Measurements from ENCODE around the gene FAM228A.

The FAM228A gene

DNA sequence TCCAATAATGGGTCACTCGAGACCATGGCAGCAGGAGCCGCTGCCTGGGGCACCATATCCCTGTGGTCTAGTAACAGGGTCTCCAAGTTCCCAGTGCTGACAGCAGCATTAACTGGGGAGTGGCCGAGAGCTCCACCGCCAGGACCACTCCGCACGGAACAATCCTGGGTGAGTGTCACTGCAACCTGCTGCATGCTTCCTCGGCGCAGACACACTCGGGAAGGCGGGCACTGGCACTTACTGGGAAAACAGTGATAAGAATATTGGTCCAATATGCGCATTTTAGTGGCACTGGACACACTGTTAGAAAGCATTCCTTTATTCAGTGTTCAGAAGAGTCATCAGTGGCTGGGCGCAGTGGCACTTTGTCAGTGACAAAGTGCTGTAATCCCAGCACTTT lies 29.7 kb downstream of the FAM228A start:
- Histone ChIP-seq H3K4me1 (no peaks in the 10 kb centered on the region), H3K9me3 (no peaks in the 10 kb centered on the region), H3K27me3 (no peaks in the 10 kb centered on the region), H3K4me3 (ENCODE audit: low read depth, low read length) (no peak overlapping the region), H3K36me3 (no peaks in the 10 kb centered on the region)
- DNase-seq: no peak
- TF ChIP-seq, protein P1, sequence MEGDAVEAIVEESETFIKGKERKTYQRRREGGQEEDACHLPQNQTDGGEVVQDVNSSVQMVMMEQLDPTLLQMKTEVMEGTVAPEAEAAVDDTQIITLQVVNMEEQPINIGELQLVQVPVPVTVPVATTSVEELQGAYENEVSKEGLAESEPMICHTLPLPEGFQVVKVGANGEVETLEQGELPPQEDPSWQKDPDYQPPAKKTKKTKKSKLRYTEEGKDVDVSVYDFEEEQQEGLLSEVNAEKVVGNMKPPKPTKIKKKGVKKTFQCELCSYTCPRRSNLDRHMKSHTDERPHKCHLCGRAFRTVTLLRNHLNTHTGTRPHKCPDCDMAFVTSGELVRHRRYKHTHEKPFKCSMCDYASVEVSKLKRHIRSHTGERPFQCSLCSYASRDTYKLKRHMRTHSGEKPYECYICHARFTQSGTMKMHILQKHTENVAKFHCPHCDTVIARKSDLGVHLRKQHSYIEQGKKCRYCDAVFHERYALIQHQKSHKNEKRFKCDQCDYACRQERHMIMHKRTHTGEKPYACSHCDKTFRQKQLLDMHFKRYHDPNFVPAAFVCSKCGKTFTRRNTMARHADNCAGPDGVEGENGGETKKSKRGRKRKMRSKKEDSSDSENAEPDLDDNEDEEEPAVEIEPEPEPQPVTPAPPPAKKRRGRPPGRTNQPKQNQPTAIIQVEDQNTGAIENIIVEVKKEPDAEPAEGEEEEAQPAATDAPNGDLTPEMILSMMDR (IDR thresholded peaks at IDR 0.05; ENCODE audit: low read depth, low read length): no peak

DNA sequence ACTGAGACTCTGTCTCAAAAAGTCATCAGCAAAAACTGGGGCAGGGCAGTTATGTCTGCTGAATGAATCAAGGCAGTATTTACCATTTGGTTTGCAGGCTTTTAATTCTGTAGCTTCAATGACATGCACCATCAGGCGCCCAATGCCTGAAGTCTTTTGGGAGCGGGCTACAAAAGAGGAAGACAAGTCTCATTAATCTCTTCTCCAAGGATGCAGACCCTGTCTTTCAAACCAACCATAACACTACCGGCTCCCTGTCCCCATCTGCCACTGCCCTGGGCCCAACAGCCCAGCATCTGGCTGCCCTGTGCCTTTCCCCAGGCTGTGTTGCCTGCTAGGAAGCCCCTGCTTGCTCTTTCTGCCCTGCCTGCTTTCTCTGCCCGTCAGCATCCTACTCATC lies 30.3 kb downstream of the FAM228A start:
- H3K27me3 ChIP-seq: no peaks in the 10 kb centered on the region
- TF ChIP-seq, protein P1 (IDR thresholded peaks at IDR 0.05; ENCODE audit: low read depth, low read length): no peak
- no peak for DNase-seq
- H3K4me1 ChIP-seq: no peaks in the 10 kb centered on the region
- H3K9me3 ChIP-seq: no peaks in the 10 kb centered on the region
- H3K36me3 ChIP-seq: no peaks in the 10 kb centered on the region
- no peak overlapping the region for H3K4me3 ChIP-seq (ENCODE audit: low read depth, low read length)

DNA sequence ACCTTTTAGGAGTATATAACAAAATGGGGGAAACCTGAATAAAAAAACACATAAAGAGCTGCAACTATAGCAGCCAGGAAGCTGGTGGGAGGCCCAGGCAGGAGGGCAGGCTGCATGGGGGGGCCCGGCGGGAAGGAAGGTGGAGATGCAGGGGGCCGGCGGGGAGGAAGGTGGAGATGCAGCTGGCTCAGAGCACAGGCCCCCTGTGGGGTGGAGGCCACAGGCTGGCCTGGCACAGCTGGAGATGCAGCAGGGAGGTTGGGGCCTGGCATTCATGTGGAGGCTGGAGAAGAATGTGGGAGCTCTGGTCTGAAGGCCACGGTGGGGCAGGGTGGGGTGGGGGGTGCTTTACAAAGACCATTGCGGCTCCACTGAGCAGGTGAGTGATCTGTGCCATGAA lies 31.4 kb downstream of the FAM228A start:
- Histone ChIP-seq H3K4me1 (no peaks in the 10 kb centered on the region), H3K27me3 (no peaks in the 10 kb centered on the region), H3K9me3 (no peaks in the 10 kb centered on the region), H3K36me3 (no peaks in the 10 kb centered on the region), H3K4me3 (ENCODE audit: low read depth, low read length) (no peak overlapping the region)
- TF ChIP-seq, protein P1 (IDR thresholded peaks at IDR 0.05; ENCODE audit: low read depth, low read length): no peak
- DNase-seq: no peak

DNA sequence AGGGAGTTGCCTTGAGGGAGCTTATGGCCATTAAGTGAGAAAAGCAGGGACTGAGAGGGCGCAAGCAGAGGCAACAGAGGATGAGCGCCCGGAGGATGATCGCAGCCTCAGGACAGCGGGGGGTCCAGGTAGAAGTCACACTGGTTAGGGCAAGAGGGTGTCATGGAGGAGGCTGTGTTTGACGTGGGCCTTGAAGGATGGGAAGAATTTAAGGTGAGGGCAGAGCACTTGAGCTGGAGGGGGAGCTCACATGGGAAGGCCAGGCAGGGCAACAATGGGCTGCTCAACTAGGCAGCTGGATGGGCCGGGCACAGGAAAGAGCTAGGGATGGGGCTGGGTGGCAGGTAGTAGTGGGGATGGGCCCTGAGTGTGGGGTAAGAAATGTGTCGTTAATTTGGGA lies 31.9 kb downstream of the FAM228A start:
- no peaks in the 10 kb centered on the region for H3K27me3 ChIP-seq
- no peaks in the 10 kb centered on the region for H3K36me3 ChIP-seq
- TF ChIP-seq, protein P1 (IDR thresholded peaks at IDR 0.05; ENCODE audit: low read depth, low read length): no peak
- no peak overlapping the region for H3K4me3 ChIP-seq (ENCODE audit: low read depth, low read length)
- no peaks in the 10 kb centered on the region for H3K4me1 ChIP-seq
- DNase-seq: no peak
- H3K9me3 ChIP-seq: no peaks in the 10 kb centered on the region

DNA sequence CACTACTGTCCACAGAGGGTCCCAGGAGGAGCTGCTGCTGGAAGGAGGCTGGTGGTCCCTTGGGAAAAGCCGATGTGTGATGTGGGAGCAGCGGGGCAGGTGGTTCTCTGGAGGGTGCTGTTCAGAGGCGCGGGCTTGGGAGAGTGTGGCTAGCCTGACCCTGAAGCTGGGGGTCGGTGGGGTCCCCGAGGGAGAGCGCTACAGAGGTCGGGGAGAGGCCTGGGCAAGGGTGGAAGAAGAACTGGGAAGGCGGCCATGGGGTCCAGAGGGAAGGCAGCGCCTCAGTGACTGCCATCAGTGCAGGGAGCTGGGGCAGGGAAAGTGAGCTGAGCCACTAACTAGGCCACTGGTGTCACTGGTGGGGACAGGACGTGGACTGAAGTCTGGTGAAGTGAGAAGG lies 32.5 kb downstream of the FAM228A start:
- TF ChIP-seq, protein P1 (IDR thresholded peaks at IDR 0.05; ENCODE audit: low read depth, low read length): no peak
- DNase-seq: no peak
- H3K36me3 ChIP-seq: no peaks in the 10 kb centered on the region

DNA sequence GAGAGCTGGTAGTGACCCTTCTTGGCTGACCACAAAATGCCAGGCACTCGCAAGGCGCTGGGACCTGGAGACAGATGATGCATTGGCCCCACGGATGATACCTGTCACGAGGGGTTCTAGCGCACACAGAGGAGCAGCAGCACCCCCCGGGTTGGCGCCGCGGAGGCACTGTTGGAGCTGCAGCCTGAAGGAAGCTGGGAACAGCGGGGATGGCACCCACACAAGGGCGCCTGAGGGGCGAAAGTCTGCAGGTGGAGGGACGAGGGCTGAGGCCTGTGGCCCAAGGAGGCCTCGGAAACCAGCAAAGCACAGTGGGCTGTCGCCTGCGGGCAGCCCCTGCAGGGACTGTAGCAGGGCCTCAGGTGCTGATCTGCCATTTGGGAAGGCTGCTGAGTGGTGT lies 33.6 kb downstream of the FAM228A start:
- no peaks in the 10 kb centered on the region for H3K27me3 ChIP-seq
- H3K9me3 ChIP-seq: no peaks in the 10 kb centered on the region
- no peaks in the 10 kb centered on the region for H3K36me3 ChIP-seq
- H3K4me3 ChIP-seq (ENCODE audit: low read depth, low read length): no peak overlapping the region
- TF ChIP-seq, protein P1 (IDR thresholded peaks at IDR 0.05; ENCODE audit: low read depth, low read length): no peak
- H3K4me1 ChIP-seq: no peaks in the 10 kb centered on the region
- no peak for DNase-seq

More for the DNA sequence above, 32.5 kb downstream of the FAM228A start:
- H3K4me1 ChIP-seq: no peaks in the 10 kb centered on the region
- no peak overlapping the region for H3K4me3 ChIP-seq (ENCODE audit: low read depth, low read length)
- no peaks in the 10 kb centered on the region for H3K9me3 ChIP-seq
- H3K27me3 ChIP-seq: no peaks in the 10 kb centered on the region

Data from BE2C (cell line).